Measurements from ENCODE around the gene MED12L. TPM values are rescaled to one million over a fixed set of nuclear protein-coding genes. Genes with fewer than 3 reads are reported as not detected.

MED12L gene
- total RNA-seq, 6 donors from 2014 or later: 0.27 to 1.5 (median 0.31) TPM; not detected in 2

- ATAC-seq (ENCODE audit: low FRiP score in 2 of 2) (no peak), DNase-seq (peak in 1 of 2 donors; percentile 62)
- H3K4me1 ChIP-seq: no peaks in the 10 kb centered on the region
- 90 to 93% methylated on average over 10 of the region's 10 CpGs for WGBS, 2 donors
- no peak overlapping the region for H3K4me3 ChIP-seq
- no peaks in the 10 kb centered on the region for H3K9me3 ChIP-seq
- H3K27ac ChIP-seq: no peak overlapping the region
- H3K27me3 ChIP-seq: no peaks in the 10 kb centered on the region
- H3K36me3 ChIP-seq: no peaks in the 10 kb centered on the region
- TF ChIP-seq, protein P1, sequence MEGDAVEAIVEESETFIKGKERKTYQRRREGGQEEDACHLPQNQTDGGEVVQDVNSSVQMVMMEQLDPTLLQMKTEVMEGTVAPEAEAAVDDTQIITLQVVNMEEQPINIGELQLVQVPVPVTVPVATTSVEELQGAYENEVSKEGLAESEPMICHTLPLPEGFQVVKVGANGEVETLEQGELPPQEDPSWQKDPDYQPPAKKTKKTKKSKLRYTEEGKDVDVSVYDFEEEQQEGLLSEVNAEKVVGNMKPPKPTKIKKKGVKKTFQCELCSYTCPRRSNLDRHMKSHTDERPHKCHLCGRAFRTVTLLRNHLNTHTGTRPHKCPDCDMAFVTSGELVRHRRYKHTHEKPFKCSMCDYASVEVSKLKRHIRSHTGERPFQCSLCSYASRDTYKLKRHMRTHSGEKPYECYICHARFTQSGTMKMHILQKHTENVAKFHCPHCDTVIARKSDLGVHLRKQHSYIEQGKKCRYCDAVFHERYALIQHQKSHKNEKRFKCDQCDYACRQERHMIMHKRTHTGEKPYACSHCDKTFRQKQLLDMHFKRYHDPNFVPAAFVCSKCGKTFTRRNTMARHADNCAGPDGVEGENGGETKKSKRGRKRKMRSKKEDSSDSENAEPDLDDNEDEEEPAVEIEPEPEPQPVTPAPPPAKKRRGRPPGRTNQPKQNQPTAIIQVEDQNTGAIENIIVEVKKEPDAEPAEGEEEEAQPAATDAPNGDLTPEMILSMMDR (IDR thresholded peaks at IDR 0.05): no peak
- TF ChIP-seq POLR2AphosphoS5 (IDR thresholded peaks at IDR 0.05) (no peak), POLR2A (IDR thresholded peaks at IDR 0.05) (no peak), EP300 (IDR thresholded peaks at IDR 0.05) (no peak)
Observed at GRCh38 chr3:151159806-151160205, 74.3 kb downstream of the MED12L start.

DNA sequence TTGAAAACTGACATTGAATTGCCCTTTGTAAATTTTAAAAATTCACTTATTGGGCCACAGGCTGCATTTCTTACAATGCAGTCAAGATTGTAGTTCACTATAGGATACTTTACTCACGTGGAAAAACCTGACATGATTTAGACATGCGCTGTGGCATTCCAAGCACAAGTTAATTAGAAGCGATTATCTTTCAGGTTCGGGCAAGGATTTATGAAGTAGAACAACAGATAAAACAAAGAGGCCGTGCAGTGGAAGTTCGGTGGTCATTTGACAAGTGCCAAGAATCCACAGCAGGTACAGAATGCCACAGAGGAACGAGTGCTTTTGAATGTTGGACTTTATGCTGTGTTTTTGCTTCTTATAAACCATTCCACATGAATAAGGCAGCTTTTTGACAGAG, 79.8 kb downstream of the MED12L start:
- no peak overlapping the region for H3K27ac ChIP-seq
- H3K27me3 ChIP-seq: no peaks in the 10 kb centered on the region
- H3K36me3 ChIP-seq: no peaks in the 10 kb centered on the region
- TF ChIP-seq, protein P1 (IDR thresholded peaks at IDR 0.05): no peak
- TF ChIP-seq EP300 (IDR thresholded peaks at IDR 0.05): no peak
- H3K9me3 ChIP-seq: no peaks in the 10 kb centered on the region
- peaks cover 0 to 17% (median 10%) of the 10 kb centered on the region in 4 donors for H3K4me1 ChIP-seq
- 87 to 92% methylated on average over 7 of the region's 7 CpGs for WGBS, 2 donors
- no peak for DNase-seq
- no peak overlapping the region for H3K4me3 ChIP-seq
- ATAC-seq (ENCODE audit: low FRiP score in 2 of 2): no peak

DNA sequence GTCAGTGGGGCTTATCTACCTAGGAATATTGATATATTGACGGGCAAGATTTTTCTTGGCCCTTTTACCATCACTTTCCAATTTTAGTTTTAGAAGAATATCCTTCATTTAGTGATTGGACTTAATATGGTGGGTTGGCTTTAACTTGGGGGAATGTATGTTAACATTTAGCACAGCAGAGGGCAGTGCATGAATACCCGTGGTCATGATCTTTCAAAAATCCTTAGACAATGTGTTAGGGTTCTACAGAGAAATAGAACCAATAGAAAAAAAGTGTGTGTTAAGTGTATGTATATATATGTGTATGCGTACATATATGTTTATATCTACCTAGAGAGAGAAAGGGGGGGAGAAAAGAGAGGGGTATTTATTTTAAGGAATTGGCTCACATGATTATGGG, 80.7 kb downstream of the MED12L start:
- no peaks in the 10 kb centered on the region for H3K27me3 ChIP-seq
- WGBS, 2 donors: 77 to 86% methylated on average over 3 of the region's 3 CpGs
- DNase-seq (no peak), ATAC-seq (ENCODE audit: low FRiP score in 2 of 2) (no peak)
- TF ChIP-seq, protein P1 (IDR thresholded peaks at IDR 0.05): no peak
- TF ChIP-seq EP300 (IDR thresholded peaks at IDR 0.05): no peak
- no peak for TF ChIP-seq POLR2A (IDR thresholded peaks at IDR 0.05)
- TF ChIP-seq POLR2AphosphoS5 (IDR thresholded peaks at IDR 0.05): no peak
- H3K9me3 ChIP-seq: no peaks in the 10 kb centered on the region
- peaks cover 3 to 25% (median 18%) of the 10 kb centered on the region in 4 donors for H3K4me1 ChIP-seq
- no peak overlapping the region for H3K4me3 ChIP-seq
- no peaks in the 10 kb centered on the region for H3K36me3 ChIP-seq
- no peak overlapping the region for H3K27ac ChIP-seq

DNA sequence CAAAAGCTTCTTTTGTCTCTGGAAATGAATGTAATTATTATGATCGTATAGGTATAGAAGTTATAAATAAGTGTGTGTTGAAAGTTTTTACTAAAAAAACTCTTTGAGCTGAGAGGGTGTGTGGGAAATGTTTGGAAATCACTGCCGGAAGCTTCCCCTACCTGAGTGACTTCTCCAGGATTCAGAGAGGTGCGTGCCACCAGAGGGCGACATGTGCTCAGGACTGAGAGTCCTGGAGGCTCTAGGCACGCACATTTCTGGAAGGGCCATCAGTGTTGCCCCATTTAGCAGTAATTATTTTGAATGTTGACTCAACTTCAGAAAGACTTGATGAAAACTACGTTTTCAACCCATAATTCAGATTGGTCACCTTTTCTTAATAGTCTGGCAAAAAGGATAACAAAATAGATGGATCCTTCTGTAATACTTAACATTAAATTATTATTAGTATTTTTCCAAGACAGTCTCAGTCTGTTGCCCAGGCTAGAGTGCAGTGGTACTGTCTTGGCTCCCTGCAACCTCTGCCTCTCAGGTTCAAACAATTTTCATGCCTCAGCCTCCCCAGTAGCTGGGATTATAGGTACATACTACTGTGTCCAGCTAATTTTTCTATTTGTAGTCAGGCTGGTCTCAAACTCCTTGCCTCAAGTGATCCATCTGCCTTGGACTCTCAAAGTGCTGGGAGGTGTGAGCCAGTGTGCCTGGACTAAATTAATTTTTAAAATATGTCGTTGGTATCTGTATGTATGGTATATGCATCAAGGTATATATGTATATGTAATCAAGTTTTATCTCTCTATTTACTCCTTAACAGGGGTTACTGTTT, 83.0 kb downstream of the MED12L start:
- no peaks in the 10 kb centered on the region for H3K9me3 ChIP-seq
- H3K4me1 ChIP-seq: peaks cover 3 to 25% (median 20%) of the 10 kb centered on the region in 4 donors
- no peaks in the 10 kb centered on the region for H3K27me3 ChIP-seq
- ATAC-seq (ENCODE audit: low FRiP score in 2 of 2) (peak; percentile 81 to 90), DNase-seq (peak in 1 of 2 donors; percentile 89)
- H3K36me3 ChIP-seq: no peaks in the 10 kb centered on the region
- 17 to 27% methylated on average over 7 of the region's 7 CpGs for WGBS, 2 donors
- TF ChIP-seq POLR2A (IDR thresholded peaks at IDR 0.05) (no peak), EP300 (IDR thresholded peaks at IDR 0.05) (peak in 1 of 4 donors; percentile 59)
- TF ChIP-seq, protein P1 (IDR thresholded peaks at IDR 0.05): peak; percentile 26 to 68 (median 62)
- H3K4me3 ChIP-seq: no peak overlapping the region
- peak overlapping the region in 3 of 4 donors; percentile 50 to 70 (median 52) for H3K27ac ChIP-seq

Data from upper lobe of left lung (tissue), 6 donors.